Activated CD4-positive, alpha-beta T cell treated with anti-CD3 and anti-CD28 coated beads, Interleukin-2, amount 10 ng/mL, durations not matched to agents 24 days and 14 days (primary cell): ENCODE measurements around the gene TCTA. TPM values are rescaled to one million over a fixed set of nuclear protein-coding genes. Genes with fewer than 3 reads are reported as not detected.
"Not testable (repeated sequence)": the region's sequence is repeated elsewhere in the genome, so short reads cannot be mapped to it uniquely, and the experiment has no call there.

Source experiments
- DNase-seq: peaks from one replicate; pipeline ENCODE4 v3.0.0; 2022
- H3K27ac Mint-ChIP-seq: one replicate; pipeline ENCODE4 v1.8.0; 2022; ENCODE audit warnings: mild to moderate bottlenecking, mixed read lengths
- H3K27me3 Mint-ChIP-seq: one replicate; pipeline ENCODE4 v1.8.0; 2022; ENCODE audit warnings: mixed read lengths
- H3K36me3 Mint-ChIP-seq: one replicate; pipeline ENCODE4 v1.8.0; 2022; ENCODE audit warnings: low read depth, mild to moderate bottlenecking, mixed read lengths
- H3K4me1 Mint-ChIP-seq: one replicate; pipeline ENCODE4 v1.8.0; 2021; ENCODE audit warnings: mixed read lengths
- H3K4me3 Mint-ChIP-seq: one replicate; pipeline ENCODE4 v1.8.0; 2022; ENCODE audit warnings: mild to moderate bottlenecking, moderate library complexity, mixed read lengths
- H3K9me3 Mint-ChIP-seq: one replicate; pipeline ENCODE4 v1.8.0; 2021; ENCODE audit warnings: mixed read lengths
- intact Hi-C: fragments of 100-400 bp; cut with micrococcal nuclease; formaldehyde crosslinking; loops from one replicate; pipeline ENCODE4 v1.15.1; 2023
- total RNA-seq: library from RNA; stranded (reverse); gene quantifications from 2 replicates; pipeline ENCODE4 v1.2.3, GENCODE V29; 2022

Gene TCTA
- total RNA-seq, 1 donor from 2014 or later = 21.2 TPM

DNA sequence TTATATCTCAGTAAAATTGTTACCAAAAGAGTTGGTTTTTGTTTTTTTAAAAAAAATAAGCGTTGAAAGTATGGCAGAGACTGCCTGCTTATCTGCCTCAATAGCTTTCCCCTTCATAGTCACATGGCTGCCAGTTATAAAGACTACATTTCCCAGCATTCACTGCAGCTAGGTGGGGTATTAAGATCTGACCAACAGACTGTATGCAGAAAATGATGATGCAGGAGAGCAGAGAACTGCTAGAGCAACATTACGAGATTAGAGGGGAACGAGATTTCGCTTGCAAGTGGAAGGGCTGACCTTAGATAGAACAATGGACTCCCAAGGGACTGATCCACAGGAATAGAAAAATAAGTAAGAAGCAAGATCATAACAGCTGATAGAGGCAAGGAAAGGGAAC, 14.8 kb upstream of the TCTA start:
- H3K27me3 Mint-ChIP-seq = no peaks in the 10 kb centered on the region
- peaks cover 41% of the 10 kb centered on the region for H3K36me3 Mint-ChIP-seq
- H3K4me1 Mint-ChIP-seq = peaks cover 31% of the 10 kb centered on the region
- no peak overlapping the region for H3K4me3 Mint-ChIP-seq
- H3K9me3 Mint-ChIP-seq = no peaks in the 10 kb centered on the region
- no peak for DNase-seq
- intact Hi-C loops = no loop called here
- H3K27ac Mint-ChIP-seq = peak overlapping the region; percentile 6

DNA sequence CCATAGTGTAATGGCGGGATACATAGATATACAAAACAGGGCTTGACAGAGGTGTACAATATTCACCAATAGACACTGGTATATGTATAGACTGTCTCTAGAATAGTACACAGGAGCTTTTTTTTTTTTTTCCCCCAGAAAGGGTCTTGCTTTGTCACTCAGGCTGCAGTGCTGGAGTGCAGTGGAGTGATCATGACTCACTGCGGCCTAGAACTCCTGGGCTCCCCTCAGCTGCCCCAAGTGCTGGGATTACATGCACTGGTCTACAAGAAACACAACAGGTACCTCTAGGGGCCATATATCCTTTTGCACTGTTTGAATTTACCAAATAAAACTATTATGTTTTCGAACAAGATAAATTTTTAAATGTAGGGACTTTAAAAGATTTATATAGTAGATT, 12.8 kb upstream of the TCTA start:
- Mint-ChIP-seq H3K27ac (no peak overlapping the region), H3K9me3 (no peaks in the 10 kb centered on the region), H3K4me1 (peaks cover 24% of the 10 kb centered on the region), H3K36me3 (peaks cover 43% of the 10 kb centered on the region), H3K4me3 (no peak overlapping the region), H3K27me3 (no peaks in the 10 kb centered on the region)
- intact Hi-C loops = no loop called here
- no peak for DNase-seq

DNA sequence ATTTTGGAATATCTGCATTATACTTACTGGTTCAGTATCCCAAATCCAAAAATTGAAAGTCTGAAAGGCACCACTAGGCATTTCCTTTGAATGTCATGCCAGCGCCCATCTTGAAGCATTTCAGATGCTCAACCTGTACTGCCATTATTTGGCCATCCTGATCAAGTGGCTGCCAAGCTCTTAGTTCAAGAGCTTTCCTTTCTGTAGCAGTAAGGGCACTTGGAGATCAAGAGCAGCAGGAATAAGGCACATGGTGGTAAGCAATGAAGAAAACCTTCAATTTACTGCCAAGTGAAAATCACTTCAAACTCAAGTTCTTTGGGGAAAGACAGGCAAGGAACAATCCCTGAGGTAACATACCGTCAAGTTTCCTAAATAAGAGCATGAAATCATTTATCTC, 10.5 kb upstream of the TCTA start:
- intact Hi-C loops = no loop called here
- peaks cover 30% of the 10 kb centered on the region for H3K4me1 Mint-ChIP-seq
- peak overlapping the region; percentile 25 for H3K27ac Mint-ChIP-seq
- H3K4me3 Mint-ChIP-seq = no peak overlapping the region
- no peaks in the 10 kb centered on the region for H3K9me3 Mint-ChIP-seq
- H3K36me3 Mint-ChIP-seq = peaks cover 42% of the 10 kb centered on the region
- no peak for DNase-seq
- no peaks in the 10 kb centered on the region for H3K27me3 Mint-ChIP-seq

DNA sequence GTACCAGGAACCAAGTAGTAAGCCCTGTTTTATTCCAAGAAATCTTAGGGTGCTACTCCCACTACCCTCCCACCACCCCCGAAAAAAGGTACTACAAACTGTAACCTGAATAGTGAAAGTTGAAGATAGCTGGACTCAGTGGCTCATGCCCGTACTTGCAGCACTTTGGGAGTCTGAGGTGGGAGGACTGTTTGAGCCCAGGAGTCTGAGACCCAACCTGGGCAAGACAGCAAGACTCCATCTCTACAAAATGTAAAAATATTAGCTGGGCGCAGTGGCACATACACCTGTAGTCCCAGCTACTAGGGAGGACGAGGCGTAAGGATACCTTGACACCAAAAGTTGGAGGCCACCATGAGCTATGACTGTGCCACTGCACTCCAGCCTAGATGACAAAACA, 8.3 kb upstream of the TCTA start:
- intact Hi-C loops = no loop called here
- Mint-ChIP-seq H3K27ac (no peak overlapping the region), H3K27me3 (no peaks in the 10 kb centered on the region), H3K36me3 (peaks cover 36% of the 10 kb centered on the region), H3K4me1 (peaks cover 39% of the 10 kb centered on the region), H3K9me3 (no peaks in the 10 kb centered on the region), H3K4me3 (no peak overlapping the region)
- DNase-seq = no peak

DNA sequence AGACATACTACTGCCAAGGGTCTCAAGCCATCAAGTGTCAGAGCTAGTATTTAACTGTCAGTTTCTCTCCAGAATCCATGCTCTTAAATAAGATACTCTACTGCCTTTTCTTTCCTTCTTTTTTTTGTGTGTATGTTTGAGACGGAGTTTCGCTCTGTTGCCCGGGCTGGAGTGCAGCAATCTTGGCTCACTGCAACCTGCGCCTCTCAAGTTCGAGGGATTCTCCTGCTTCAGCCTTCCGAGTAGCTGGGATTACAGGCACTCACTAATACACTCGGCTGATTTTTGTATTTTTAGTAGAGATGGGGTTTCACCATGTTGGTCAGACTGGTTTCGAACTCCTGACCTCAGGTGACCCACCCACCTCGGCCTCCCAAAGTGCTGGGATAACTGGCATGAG, 6.7 kb upstream of the TCTA start:
- H3K4me3 Mint-ChIP-seq, DNase-seq, intact Hi-C loops, H3K9me3 Mint-ChIP-seq, H3K27me3 Mint-ChIP-seq: not testable (repeated sequence)
- Mint-ChIP-seq H3K27ac (peak overlapping the region; percentile 30), H3K4me1 (peaks cover 44% of the 10 kb centered on the region), H3K36me3 (peaks cover 36% of the 10 kb centered on the region)

DNA sequence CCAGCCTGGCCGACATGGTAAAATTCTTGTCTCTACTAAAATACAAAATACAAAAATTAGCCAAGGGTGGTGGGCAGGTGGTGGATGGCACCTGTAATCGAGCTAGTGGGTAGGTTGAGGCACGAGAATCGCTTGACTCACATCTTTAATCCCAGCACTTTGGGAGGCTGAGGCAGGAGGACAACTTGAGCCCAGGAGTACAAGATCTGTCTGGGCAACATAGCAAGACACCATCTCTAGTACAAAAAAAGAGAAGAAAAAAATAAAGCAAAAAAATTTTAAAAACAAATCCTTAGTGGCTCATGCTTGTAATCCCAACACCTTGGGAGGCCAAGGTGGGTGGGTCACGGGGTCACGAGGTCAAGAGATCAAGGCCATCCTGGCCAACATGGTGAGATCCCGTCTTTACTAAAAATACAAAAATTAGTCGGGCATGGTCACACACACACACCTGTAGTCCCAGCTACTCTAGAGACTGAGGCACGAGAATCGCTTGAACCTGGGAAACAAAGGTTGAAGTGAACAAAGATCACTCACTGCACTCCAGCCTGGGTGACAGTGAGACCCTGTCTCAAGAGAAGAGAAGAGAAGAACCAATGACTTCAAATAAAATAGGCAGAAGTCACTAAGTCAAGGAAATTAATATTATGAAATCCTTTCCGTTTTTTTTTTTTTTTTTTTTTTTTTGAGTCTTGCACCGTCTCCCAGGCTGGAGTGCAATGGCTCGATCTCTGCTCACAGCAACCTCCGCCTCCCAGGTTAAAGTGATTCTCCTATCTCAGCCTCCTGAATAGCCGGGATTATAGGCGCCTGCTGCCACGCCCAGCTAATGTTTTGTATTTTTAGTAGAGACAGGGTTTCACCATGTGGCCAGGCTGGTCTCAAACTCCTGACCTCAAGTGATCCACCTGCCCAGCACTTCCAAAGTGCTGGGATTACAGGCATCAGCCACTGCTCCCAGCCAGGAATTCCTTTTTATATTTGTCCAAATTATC, 5.4 kb upstream of the TCTA start:
- intact Hi-C loops = no loop called here
- Mint-ChIP-seq H3K4me3 (no peak overlapping the region), H3K36me3 (peaks cover 31% of the 10 kb centered on the region), H3K4me1 (peaks cover 39% of the 10 kb centered on the region), H3K27me3 (no peaks in the 10 kb centered on the region), H3K9me3 (no peaks in the 10 kb centered on the region), H3K27ac (peak overlapping the region; percentile 49)
- no peak for DNase-seq

DNA sequence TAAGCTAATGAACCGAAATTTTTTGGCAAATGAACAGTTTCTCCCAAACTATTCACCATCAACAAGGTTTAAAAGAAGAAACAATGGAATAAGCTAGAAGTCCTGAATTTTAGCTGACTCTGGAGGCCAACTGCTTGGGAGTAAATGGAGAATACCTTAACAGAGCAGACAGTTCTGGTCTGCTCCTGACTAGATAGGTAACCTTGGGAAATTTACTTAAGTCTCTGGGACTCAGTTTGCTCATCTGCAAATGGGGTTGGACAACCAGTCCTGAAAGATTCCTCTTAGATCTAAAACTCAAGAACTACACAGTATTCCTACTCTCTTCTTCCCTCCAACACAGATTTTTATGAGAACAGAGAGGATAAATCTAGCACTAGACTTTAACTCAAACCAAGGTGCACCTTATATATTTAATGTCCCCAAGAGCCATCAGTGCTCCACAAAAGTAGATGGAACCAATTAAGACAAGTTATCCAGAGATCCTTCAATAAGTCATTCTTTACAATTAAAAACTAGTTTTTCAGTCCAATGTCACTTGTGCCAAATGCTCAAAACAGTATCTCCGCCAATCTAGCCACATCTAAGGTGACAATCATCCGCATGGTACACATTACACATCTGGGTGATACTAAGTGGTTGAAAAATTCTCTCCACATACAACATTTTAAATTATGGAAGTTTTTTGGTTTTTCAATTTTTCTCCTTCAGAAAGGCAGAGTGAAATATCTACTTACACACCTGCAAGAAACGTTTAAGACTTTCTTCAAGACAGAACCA, 2.0 kb upstream of the TCTA start:
- peaks cover 60% of the 10 kb centered on the region for H3K4me1 Mint-ChIP-seq

DNA sequence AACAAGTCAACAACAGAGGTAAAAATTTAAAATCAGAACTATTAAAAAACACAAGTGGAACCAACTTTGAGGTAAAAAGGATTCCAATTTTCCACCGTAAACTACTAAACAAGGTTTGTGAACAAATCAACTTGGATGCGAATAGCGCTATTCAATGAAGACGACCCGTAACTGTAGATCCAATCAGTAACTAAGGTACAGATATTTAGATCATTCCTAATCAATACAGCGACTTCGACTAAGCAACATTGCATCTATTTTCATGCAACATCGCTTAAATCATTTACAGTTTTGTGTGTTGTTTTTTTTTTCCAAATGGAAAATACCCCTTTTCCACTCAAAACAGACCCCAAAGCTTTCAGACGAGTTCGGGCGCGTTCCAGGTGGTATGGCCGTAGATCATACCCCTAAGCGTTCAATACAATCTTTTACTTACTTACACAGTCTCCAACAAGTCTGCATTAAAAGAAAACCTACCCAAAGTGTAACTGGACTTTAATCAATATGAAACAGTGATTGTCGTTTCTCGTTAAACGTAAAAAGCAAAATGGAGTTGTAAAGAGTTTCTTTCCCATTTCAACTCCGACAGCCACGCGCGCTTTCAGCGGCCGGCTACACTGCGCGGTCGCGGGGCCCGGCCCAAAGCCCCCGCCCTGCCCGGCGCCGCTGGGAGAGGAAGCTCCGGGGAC, 1.2 kb upstream of the TCTA start:
- Mint-ChIP-seq H3K27me3 (peaks cover 2% of the 10 kb centered on the region), H3K4me3 (peak overlapping the region; percentile 94), H3K9me3 (no peaks in the 10 kb centered on the region), H3K4me1 (peaks cover 58% of the 10 kb centered on the region), H3K36me3 (peaks cover 37% of the 10 kb centered on the region), H3K27ac (peak overlapping the region; percentile 91)
- intact Hi-C loops = loop anchor here (5.0 kb wide), 1 partner anchor 319 kb away; the partner anchor contains the start of gene QRICH1
- peak; percentile 60 for DNase-seq

More for the DNA sequence above, 2.0 kb upstream of the TCTA start:
- peak overlapping the region; percentile 91 for H3K27ac Mint-ChIP-seq
- H3K9me3 Mint-ChIP-seq = no peaks in the 10 kb centered on the region
- H3K36me3 Mint-ChIP-seq = peaks cover 39% of the 10 kb centered on the region
- H3K27me3 Mint-ChIP-seq = peaks cover 2% of the 10 kb centered on the region
- H3K4me3 Mint-ChIP-seq = peak overlapping the region; percentile 94
- DNase-seq = peak; percentile 65
- intact Hi-C loops = loop anchor here (5.0 kb wide), 1 partner anchor 318 kb away; the partner anchor contains the start of gene QRICH1

DNA sequence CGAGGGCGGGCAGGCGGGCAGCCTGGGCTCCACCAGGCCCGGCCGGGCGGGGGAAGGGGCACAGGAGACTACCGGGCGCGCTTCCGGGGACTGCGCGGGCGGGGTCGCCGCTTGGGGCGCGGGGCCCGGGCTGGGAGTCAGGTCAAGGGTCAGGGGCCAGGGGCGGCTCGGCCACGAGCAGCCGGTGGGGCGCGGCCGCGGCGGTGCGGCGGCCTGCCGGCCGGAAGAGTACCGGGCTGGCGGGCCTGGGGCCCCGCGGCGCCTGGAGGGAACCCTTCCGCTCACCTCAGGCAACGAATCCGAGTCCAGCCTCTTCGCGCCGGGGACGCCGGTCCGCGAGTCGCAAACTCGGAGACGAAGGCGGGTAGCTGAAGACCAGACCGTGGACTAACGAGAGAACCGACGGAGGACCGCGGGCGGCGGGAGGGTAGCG, 672 bp upstream of the TCTA start:
- DNase-seq = peak; percentile 90
- H3K36me3 Mint-ChIP-seq = peaks cover 40% of the 10 kb centered on the region
- H3K4me3 Mint-ChIP-seq = peak overlapping the region; percentile 94
- no peaks in the 10 kb centered on the region for H3K9me3 Mint-ChIP-seq
- peaks cover 2% of the 10 kb centered on the region for H3K27me3 Mint-ChIP-seq
- H3K4me1 Mint-ChIP-seq = peaks cover 60% of the 10 kb centered on the region
- H3K27ac Mint-ChIP-seq = peak overlapping the region; percentile 95
- intact Hi-C loops = loop anchor here (5.0 kb wide), 1 partner anchor 319 kb away; the partner anchor contains the start of gene QRICH1

DNA sequence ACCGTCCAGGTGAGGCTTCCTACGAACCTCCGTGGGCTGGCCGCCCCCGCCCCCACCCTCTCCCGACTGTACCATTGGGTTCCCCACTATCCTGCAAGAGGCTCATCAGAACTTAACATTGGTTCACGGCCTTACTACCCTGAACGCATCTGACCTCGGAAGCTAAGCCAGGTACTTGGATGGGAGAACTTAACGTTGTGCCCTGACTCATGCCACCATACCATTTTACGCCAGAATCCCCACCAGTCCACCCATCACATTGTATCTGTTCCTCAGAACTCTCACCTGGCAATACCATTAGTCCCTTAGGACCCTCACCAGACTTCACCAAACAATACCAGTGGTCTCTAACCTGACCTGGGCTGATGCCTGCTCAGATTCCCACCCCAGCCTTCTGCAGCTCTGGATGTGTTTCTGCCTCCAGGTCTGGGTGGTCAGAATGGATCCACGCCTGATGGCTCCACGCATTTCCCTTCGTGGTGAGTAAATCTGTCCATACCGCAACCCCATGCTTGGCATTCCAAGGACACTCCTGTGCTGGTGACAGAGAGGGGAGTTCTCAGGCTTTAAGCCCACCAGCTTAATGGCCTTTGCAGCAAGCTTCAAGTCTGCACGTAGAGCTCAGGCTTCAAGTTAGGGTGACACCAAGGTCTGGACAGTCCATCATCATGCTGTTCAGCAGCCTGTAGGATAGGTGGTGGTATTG, 562 bp downstream of the TCTA start:
- intact Hi-C loops = loop anchor here (1.0 to 5.0 kb wide), 6 partner anchors 17 to 320 kb away; partner anchors contain the start of genes APEH, DAG1, GPX1 and NICN1
- no peaks in the 10 kb centered on the region for H3K9me3 Mint-ChIP-seq
- peak; percentile 69 for DNase-seq
- peak overlapping the region; percentile 95 for H3K27ac Mint-ChIP-seq
- peaks cover 2% of the 10 kb centered on the region for H3K27me3 Mint-ChIP-seq
- H3K36me3 Mint-ChIP-seq = peaks cover 45% of the 10 kb centered on the region
- H3K4me1 Mint-ChIP-seq = peaks cover 56% of the 10 kb centered on the region
- H3K4me3 Mint-ChIP-seq = peak overlapping the region; percentile 87

DNA sequence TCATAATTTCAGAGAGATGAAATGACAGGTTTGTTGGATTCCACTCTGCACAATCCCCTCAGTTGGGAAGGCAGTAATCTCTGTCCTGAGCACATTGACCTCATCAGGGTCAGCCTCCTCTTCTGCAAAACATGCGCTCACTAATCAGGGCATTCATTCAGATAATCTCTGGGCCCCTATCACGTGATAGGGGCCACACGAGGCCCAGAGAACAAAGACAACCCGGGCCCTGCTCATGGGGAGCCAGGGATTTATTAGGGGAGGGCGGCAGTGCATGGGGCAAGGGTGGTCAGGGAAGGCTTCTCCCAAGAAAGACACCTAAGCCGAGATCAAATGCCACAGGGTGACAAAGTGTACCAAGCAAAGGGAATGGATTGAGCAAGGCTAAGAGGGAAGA, 1.1 kb downstream of the TCTA start:
- Mint-ChIP-seq H3K27me3 (peaks cover 2% of the 10 kb centered on the region), H3K36me3 (peaks cover 47% of the 10 kb centered on the region), H3K27ac (peak overlapping the region; percentile 95), H3K4me1 (peaks cover 56% of the 10 kb centered on the region), H3K9me3 (no peaks in the 10 kb centered on the region), H3K4me3 (peak overlapping the region; percentile 87)
- intact Hi-C loops = loop anchor here (5.0 kb wide), 1 partner anchor 321 kb away; the partner anchor contains the start of gene QRICH1
- no peak for DNase-seq

DNA sequence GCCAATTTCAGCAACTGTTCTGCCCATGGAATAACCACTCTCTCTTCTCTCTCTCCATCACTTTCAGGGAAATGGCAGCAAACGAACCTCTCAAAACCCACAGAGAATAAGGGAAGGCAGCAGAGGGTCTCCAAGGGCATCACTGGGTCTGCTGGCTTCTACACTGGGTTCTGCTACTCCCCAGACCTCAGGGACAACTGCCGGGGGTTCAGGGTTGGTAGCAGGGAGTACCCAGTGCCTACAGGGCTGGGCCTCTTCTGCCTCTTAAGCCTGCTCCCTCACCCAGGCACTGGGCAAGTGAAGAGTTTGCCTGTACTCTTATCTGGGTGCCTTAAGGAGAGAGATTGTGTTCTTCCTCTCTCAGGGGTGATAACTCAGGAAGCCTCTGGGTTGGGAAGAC, 2.5 kb downstream of the TCTA start:
- peak; percentile 58 for DNase-seq
- Mint-ChIP-seq H3K4me1 (peaks cover 53% of the 10 kb centered on the region), H3K9me3 (no peaks in the 10 kb centered on the region), H3K36me3 (peaks cover 47% of the 10 kb centered on the region), H3K27ac (peak overlapping the region; percentile 64), H3K4me3 (peak overlapping the region; percentile 37), H3K27me3 (peaks cover 2% of the 10 kb centered on the region)
- intact Hi-C loops = loop anchor here (1.0 to 5.0 kb wide), 2 partner anchors 35 to 322 kb away; partner anchors contain the start of gene QRICH1
